Mucosa of descending colon (tissue), 3 donors: Measurements from ENCODE around the gene SAYSD1. TPM values are rescaled to one million over a fixed set of nuclear protein-coding genes. Genes with fewer than 3 reads are reported as not detected.

Experiments
- ATAC-seq: fragments of 200-7000 bp; cut with Tn5 transposase; one replicate; pipeline ENCODE4 v1.9.1; 2020; ENCODE audit warnings: mild to moderate bottlenecking, moderate library complexity
- DNase-seq, 3 donors: peaks; one replicate each; pipeline ENCODE4 v3.0.0-alpha.2; 2020
- H3K36me3 ChIP-seq: fragments of 200-600 bp; one replicate; pipeline ENCODE4 v1.8.0; 2021; ENCODE audit warnings: low read depth, mild to moderate bottlenecking
- H3K4me1 ChIP-seq: fragments of 200-600 bp; one replicate; pipeline ENCODE4 v1.8.0; 2021; ENCODE audit warnings: low read depth, mild to moderate bottlenecking
- H3K4me3 ChIP-seq: fragments of 200-600 bp; one replicate; pipeline ENCODE4 v1.8.0; 2021; ENCODE audit warnings: mild to moderate bottlenecking
- H3K9me3 ChIP-seq: fragments of 200-600 bp; one replicate; pipeline ENCODE4 v1.8.0; 2021; ENCODE audit warnings: mild to moderate bottlenecking
- CTCF ChIP-seq: fragments of 200-600 bp; IDR thresholded peaks from one replicate; pipeline ENCODE4 v1.8.0; 2022; ENCODE audit warnings: antibody characterized with exemption, mild to moderate bottlenecking
- intact Hi-C, 2 donors: fragments of 100-400 bp; cut with DNase I in 1 of 2; cut with micrococcal nuclease in 1 of 2; formaldehyde crosslinking; loops; one replicate each; pipeline versions ENCODE4 v1.11.0 to v1.11.1; 2022; cut with DNase I, micrococcal nuclease
- total RNA-seq, 3 donors: library from RNA; stranded (reverse); fragmentation: NEBNext Ultra II Directional in 2 of 3; extraction: Animal tissue kit (Norgen Biotek cat#: 25700) in 2 of 3; gene quantifications; one replicate each; pipeline versions ENCODE4 v1.2.1 to v1.2.4, GENCODE V29; 2021 to 2023
- donor health status: DM: no; HTN: no; CAD: no; lungs with moderate emphysema.
- donor health status: DM: no; HTN: no; CAD: no.
- donor health status: DM: no; HTN: yes; CAD: no.

The SAYSD1 gene
- total RNA-seq, 3 donors from 2014 or later: 12.8 to 16.0 (median 14.7) TPM

- no peaks in the 10 kb centered on the region for H3K9me3 ChIP-seq
- DNase-seq (no peak), ATAC-seq (no peak)
- H3K36me3 ChIP-seq: no peaks in the 10 kb centered on the region
- peaks cover 4% of the 10 kb centered on the region for H3K4me1 ChIP-seq
- H3K4me3 ChIP-seq: no peak overlapping the region
- no peak for TF ChIP-seq CTCF
- intact Hi-C loops: no loop called here
Observed at GRCh38 chr6:39061588-39061987, 53.4 kb downstream of the SAYSD1 start.

GRCh38 chr6:39061182-39061581, 53.8 kb downstream of the SAYSD1 start:
- Histone ChIP-seq H3K9me3 (no peaks in the 10 kb centered on the region), H3K36me3 (no peaks in the 10 kb centered on the region), H3K4me3 (no peak overlapping the region), H3K4me1 (peaks cover 4% of the 10 kb centered on the region)
- intact Hi-C loops: no loop called here
- ATAC-seq (no peak), DNase-seq (no peak)
- no peak for TF ChIP-seq CTCF

GRCh38 chr6:39060467-39061160, 54.4 kb downstream of the SAYSD1 start:
- no peaks in the 10 kb centered on the region for H3K9me3 ChIP-seq
- no peak for TF ChIP-seq CTCF
- H3K36me3 ChIP-seq: no peaks in the 10 kb centered on the region
- no peak for DNase-seq
- H3K4me3 ChIP-seq: no peak overlapping the region
- H3K4me1 ChIP-seq: peaks cover 4% of the 10 kb centered on the region
- intact Hi-C loops: no loop called here
- no peak for ATAC-seq

GRCh38 chr6:39059496-39060310, 55.3 kb downstream of the SAYSD1 start:
- ATAC-seq: peak; percentile 56
- no peak for TF ChIP-seq CTCF
- intact Hi-C loops: no loop called here
- Histone ChIP-seq H3K36me3 (no peaks in the 10 kb centered on the region), H3K4me3 (no peak overlapping the region), H3K4me1 (peaks cover 4% of the 10 kb centered on the region), H3K9me3 (no peaks in the 10 kb centered on the region)
- no peak for DNase-seq

- H3K4me1 ChIP-seq: peaks cover 15% of the 10 kb centered on the region
- H3K9me3 ChIP-seq: no peaks in the 10 kb centered on the region
Observed at GRCh38 chr6:39058471-39059147, 56.4 kb downstream of the SAYSD1 start.

More at GRCh38 chr6:39058471-39059147, 56.4 kb downstream of the SAYSD1 start:
- no peak for TF ChIP-seq CTCF
- intact Hi-C loops: no loop called here
- H3K4me3 ChIP-seq: no peak overlapping the region
- DNase-seq (no peak), ATAC-seq (no peak)
- no peaks in the 10 kb centered on the region for H3K36me3 ChIP-seq
